GM12878 (cell line): Measurements from ENCODE around the gene BRAF.

Source experiments
- EGR1 ChIP-seq, 2 experiments: IDR thresholded peaks; 1 replicate in 1 of 2; 2 replicates in 1 of 2; pipeline ENCODE4 v1.6.1; 2011 to 2012; ENCODE audit warnings: low read depth in 2 of 2, low read length in 2 of 2, borderline replicate concordance in 1 of 2, mild to moderate bottlenecking in 1 of 2, moderate library complexity in 1 of 2
- EP300 ChIP-seq, 2 experiments: fragments of 150-350 bp in 1 of 2; IDR thresholded peaks; 2 replicates each; pipeline ENCODE4 v1.6.1; 2011 to 2012; ENCODE audit warnings: low read depth in 2 of 2, low read length in 2 of 2, borderline replicate concordance in 1 of 2, improper control_type of control experiment in 1 of 2, inconsistent platforms in 1 of 2; ENCODE audit not compliant: control insufficient read depth in 1 of 2
- FOXK2 ChIP-seq: fragments of 450-650 bp; IDR thresholded peaks from 2 replicates; pipeline ENCODE4 v1.6.1; 2017; ENCODE audit warnings: mild to moderate bottlenecking, moderate library complexity
- FOXM1 ChIP-seq: IDR thresholded peaks from 2 replicates; pipeline ENCODE4 v1.6.1; 2012; ENCODE audit warnings: low read depth, mild to moderate bottlenecking, inconsistent platforms, low read length, moderate library complexity
- TARDBP ChIP-seq: IDR thresholded peaks from 2 replicates; pipeline ENCODE4 v1.6.1; 2016; ENCODE audit warnings: borderline replicate concordance
- TCF3 ChIP-seq: IDR thresholded peaks from 2 replicates; pipeline ENCODE4 v1.6.1; 2012; ENCODE audit warnings: low read depth, mild to moderate bottlenecking, low read length, borderline replicate concordance; ENCODE audit not compliant: insufficient read depth
- ZSCAN29 ChIP-seq: fragments of 450-650 bp; IDR thresholded peaks from 2 replicates; pipeline ENCODE4 v1.6.1; 2017; ENCODE audit warnings: mild to moderate bottlenecking, moderate library complexity
- TF ChIP-seq, protein P1 (sequence below), 3 experiments: IDR thresholded peaks in 2 of 3; conservative IDR thresholded peaks in 1 of 3; 2 replicates each; pipeline ENCODE4 v1.5.1; 2011; ENCODE audit warnings: low read depth in 3 of 3, low read length in 3 of 3, mild to moderate bottlenecking in 3 of 3, control low read depth in 2 of 3, moderate library complexity in 2 of 3, inconsistent platforms in 1 of 3, mixed read lengths in 1 of 3; ENCODE audit not compliant: control insufficient read depth in 2 of 3, insufficient read depth in 1 of 3; ENCODE audit errors: extremely low read depth in 1 of 3
- TF ChIP-seq, protein P2 (sequence below): IDR thresholded peaks from 2 replicates; pipeline ENCODE4 v1.6.1; 2012; ENCODE audit warnings: low read depth, low read length, improper control_type of control experiment

DNA sequence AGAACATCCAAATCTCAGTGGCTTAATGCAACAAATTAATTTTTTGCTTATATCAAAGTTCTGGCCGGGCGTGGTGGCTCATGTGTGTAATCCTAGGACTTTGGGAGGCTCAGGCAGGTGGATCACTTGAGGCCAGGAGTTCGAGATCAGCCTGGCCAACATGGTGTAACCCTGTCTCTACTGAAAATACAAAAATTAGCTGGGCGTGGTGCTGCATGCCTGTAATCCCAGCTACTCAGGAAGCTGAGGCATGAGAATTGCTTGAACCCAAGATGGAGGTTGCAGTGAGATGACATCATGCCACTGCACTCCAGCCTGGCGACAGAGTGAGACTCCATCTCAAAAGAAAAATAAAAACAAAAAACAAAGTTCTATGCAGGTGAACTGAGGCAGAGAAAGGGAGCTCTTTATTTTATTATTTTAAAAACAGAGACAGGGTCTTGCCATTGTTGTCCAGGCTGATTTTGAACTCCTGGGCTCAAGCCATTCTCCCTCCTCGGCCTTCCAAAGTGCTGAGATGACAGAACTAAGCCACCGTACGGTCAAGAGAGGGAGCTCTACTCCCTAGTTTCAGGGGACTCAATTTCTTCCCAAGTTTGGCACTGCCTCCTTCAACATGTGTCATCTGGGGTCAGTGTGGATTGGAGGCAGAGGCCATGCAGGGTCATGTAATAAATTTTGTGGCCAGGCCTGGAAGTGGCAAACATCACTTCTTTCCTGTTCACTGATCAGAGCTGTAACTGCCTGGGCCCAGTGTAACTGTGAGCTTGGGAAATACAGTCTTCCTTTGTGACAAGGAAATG is 249.6 kb downstream of the BRAF start:
- TF ChIP-seq EP300 (IDR thresholded peaks at IDR 0.05; ENCODE audit: borderline replicate concordance in 1 of 2, control insufficient read depth in 1 of 2, low read depth in 2 of 2, low read length in 2 of 2) (no peak), FOXK2 (no peak), EGR1 (IDR thresholded peaks at IDR 0.05; ENCODE audit: borderline replicate concordance in 1 of 2, low read depth in 2 of 2, low read length in 2 of 2) (no peak), ZSCAN29 (no peak), FOXM1 (no peak), TARDBP (no peak), TCF3 (no peak)
- TF ChIP-seq, protein P1, sequence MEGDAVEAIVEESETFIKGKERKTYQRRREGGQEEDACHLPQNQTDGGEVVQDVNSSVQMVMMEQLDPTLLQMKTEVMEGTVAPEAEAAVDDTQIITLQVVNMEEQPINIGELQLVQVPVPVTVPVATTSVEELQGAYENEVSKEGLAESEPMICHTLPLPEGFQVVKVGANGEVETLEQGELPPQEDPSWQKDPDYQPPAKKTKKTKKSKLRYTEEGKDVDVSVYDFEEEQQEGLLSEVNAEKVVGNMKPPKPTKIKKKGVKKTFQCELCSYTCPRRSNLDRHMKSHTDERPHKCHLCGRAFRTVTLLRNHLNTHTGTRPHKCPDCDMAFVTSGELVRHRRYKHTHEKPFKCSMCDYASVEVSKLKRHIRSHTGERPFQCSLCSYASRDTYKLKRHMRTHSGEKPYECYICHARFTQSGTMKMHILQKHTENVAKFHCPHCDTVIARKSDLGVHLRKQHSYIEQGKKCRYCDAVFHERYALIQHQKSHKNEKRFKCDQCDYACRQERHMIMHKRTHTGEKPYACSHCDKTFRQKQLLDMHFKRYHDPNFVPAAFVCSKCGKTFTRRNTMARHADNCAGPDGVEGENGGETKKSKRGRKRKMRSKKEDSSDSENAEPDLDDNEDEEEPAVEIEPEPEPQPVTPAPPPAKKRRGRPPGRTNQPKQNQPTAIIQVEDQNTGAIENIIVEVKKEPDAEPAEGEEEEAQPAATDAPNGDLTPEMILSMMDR (IDR thresholded peaks at IDR 0.05 in 2 of 3, conservative IDR thresholded peaks at IDR 0.05 in 1 of 3; ENCODE audit: control insufficient read depth in 2 of 3, extremely low read depth in 1 of 3, insufficient read depth in 1 of 3, low read depth in 3 of 3, low read length in 3 of 3) = peak; percentile 47 to 57 (median 50); a peak in 5 of 6 replicates
- TF ChIP-seq, protein P2, sequence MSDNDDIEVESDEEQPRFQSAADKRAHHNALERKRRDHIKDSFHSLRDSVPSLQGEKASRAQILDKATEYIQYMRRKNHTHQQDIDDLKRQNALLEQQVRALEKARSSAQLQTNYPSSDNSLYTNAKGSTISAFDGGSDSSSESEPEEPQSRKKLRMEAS = no peak
